Muscle layer of duodenum (tissue), 2 donors: Measurements from ENCODE around the gene TMUB1.

Experiments
- H3K27ac ChIP-seq: one replicate; pipeline ENCODE4 v1.7.0; 2013; ENCODE audit warnings: mild to moderate bottlenecking, low read length
- H3K27me3 ChIP-seq: one replicate; pipeline ENCODE4 v1.7.0; 2013; ENCODE audit warnings: low read depth, mild to moderate bottlenecking, control low read depth, low read length
- H3K36me3 ChIP-seq, 2 donors: one replicate each; pipeline ENCODE4 v1.7.0; 2013; ENCODE audit warnings: low read length in 2 of 2, control low read depth in 1 of 2, mild to moderate bottlenecking in 1 of 2; ENCODE audit not compliant: insufficient read depth in 2 of 2, control insufficient read depth in 1 of 2
- H3K4me1 ChIP-seq, 2 donors: one replicate each; pipeline ENCODE4 v1.7.0; 2013; ENCODE audit warnings: low read length in 2 of 2, mild to moderate bottlenecking in 2 of 2, control low read depth in 1 of 2, moderate library complexity in 1 of 2; ENCODE audit not compliant: insufficient read depth in 2 of 2, control insufficient read depth in 1 of 2
- H3K4me3 ChIP-seq, 2 donors: one replicate each; pipeline ENCODE4 v1.7.0; 2013; ENCODE audit warnings: low read length in 2 of 2, low read depth in 1 of 2, mild to moderate bottlenecking in 1 of 2
- H3K9me3 ChIP-seq, 2 donors: one replicate each; pipeline ENCODE4 v1.7.0; 2013; ENCODE audit warnings: low read length in 2 of 2, control low read depth in 1 of 2, mild to moderate bottlenecking in 1 of 2; ENCODE audit not compliant: control insufficient read depth in 1 of 2
- donor health status: healthy.

The TMUB1 gene

DNA sequence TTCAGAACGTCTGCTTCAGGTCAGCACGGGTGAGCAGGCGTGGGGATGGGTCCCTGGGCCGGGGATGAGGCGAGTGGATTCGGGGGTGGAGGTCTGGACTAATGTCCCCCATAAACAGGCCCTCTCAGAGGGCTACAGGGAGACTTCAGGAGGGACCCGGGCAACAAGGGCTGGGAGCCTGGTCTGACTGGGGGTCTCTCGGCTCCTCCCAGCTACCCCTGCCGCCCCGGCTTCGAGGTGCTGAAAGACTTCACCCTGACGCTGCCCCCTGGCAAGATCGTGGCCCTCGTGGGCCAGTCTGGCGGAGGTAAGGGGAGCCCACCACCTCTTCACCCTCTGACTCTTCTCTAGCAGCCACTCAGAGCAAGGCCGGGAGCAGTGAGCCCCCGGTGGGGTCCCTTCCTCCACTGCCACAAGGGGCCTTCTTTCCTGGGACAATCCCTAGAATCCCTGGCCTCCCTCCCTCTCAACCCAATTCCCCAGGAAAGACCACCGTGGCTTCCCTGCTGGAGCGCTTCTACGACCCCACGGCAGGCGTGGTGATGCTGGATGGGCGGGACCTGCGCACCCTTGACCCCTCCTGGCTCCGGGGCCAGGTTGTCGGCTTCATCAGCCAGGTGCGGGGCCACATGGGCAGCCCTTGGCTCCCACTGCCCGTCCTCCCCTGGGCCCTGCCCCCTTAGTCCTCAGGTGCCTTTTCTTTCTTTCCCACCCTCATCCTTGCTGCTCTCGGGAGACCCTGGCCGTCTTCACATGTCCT, 42.5 kb downstream of the TMUB1 start:
- Histone ChIP-seq H3K4me3 (no peak overlapping the region), H3K27ac (no peak overlapping the region), H3K36me3 (peaks cover 12 to 72% of the 10 kb centered on the region in 2 donors), H3K4me1 (peaks cover 8 to 14% of the 10 kb centered on the region in 2 donors), H3K9me3 (no peaks in the 10 kb centered on the region), H3K27me3 (no peaks in the 10 kb centered on the region)

DNA sequence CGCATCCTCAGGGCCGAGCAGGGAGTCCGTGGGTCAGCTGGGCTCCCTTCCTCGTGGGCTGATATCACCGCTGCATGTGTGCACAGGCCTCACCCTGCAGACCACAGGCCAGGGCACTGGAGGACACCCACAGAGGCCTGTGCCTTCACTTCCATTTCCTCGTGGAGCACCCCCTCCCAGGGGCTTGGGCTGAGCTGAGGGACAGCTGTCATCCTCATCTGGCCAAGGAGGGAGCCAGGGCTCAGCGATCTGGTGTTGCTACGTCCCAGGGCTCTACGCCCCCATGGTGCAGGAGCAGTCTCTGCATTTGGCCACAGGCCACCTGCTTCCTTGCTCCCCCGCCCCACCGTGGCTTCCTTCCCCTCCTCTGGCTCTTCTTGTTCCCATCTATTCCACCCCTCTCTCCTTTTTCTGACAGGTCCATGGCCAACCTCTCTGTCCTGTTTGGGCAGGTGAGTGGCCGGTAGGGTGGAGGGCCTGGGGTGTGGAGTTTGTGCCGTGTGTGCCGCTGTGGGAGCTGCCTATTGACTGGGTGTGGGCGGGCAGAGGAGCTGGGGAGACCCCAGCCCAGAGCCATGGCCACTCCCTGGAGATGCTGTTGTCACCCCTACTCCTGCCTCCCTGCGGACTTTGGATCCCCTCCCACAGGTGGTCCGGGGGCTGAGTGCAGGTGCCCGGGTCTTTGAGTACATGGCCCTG, 43.3 kb downstream of the TMUB1 start:
- H3K4me3 ChIP-seq: no peak overlapping the region
- H3K4me1 ChIP-seq: peaks cover 8 to 14% of the 10 kb centered on the region in 2 donors
- no peak overlapping the region for H3K27ac ChIP-seq
- no peaks in the 10 kb centered on the region for H3K9me3 ChIP-seq
- no peaks in the 10 kb centered on the region for H3K27me3 ChIP-seq
- H3K36me3 ChIP-seq: peaks cover 20 to 72% of the 10 kb centered on the region in 2 donors

DNA sequence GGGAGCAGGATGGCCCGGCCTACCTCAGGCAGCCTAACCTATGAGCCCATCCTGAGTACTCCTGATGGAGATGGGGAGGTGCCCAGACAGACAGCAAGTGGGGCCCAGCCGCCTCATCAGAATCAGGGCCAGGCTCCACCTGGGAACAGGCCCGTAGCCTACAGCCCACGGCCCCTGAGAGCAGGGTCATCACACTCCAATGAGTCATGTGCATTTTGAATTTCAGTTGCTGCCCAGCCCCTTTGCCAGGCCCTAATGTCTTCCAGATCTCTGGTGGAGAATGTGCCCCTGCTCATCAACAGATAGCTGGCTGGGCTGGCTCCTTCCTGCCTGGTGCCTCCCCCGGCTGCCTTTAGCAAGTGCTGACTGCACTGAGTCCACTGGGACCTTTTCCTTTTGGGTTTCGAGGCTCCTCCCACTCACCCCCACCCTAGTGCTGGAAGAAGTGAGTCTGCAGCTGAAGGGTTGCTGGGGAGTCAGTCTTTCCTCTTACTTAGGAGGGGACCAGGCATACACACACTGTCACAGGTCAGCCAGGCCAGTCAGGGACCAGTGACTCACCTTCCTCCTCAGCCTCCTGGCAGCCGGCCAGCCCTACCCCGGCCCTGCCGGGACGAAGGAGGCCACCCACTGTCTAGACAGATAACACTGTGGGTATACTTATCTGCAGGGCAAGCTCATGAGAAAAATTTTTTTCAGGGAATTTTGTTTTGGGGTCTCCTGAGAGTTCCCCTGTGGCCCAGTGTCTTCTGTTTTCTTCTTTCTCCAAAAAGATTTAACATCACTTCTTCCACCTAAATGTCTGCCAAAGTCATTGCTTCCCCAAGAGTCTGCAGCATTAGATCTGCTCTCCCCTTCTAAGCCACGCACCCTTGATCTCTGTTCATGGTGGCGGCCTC, 44.1 kb downstream of the TMUB1 start:
- Histone ChIP-seq H3K27ac (no peak overlapping the region), H3K27me3 (no peaks in the 10 kb centered on the region), H3K9me3 (no peaks in the 10 kb centered on the region), H3K4me3 (no peak overlapping the region), H3K36me3 (peaks cover 26 to 72% of the 10 kb centered on the region in 2 donors), H3K4me1 (peaks cover 8 to 14% of the 10 kb centered on the region in 2 donors)

DNA sequence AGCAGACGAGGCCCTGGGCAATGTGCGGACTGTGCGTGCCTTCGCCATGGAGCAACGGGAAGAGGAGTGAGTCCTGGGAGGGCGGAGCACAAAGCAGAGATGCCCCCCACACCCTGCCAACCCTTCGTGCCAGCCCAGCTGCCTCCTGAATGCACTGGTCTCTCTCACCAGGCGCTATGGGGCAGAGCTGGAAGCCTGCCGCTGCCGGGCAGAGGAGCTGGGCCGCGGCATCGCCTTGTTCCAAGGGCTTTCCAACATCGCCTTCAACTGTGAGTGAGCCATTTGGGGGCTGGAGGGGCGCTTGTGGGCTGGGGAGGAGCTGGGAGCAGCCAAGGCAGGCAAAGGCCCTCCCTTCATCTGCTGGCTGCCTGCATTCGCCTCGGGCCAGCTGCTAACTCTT, 47.4 kb downstream of the TMUB1 start:
- Histone ChIP-seq H3K36me3 (peaks cover 31 to 56% of the 10 kb centered on the region in 2 donors), H3K27me3 (no peaks in the 10 kb centered on the region), H3K4me1 (peaks cover 8 to 14% of the 10 kb centered on the region in 2 donors), H3K4me3 (no peak overlapping the region), H3K9me3 (no peaks in the 10 kb centered on the region), H3K27ac (no peak overlapping the region)

DNA sequence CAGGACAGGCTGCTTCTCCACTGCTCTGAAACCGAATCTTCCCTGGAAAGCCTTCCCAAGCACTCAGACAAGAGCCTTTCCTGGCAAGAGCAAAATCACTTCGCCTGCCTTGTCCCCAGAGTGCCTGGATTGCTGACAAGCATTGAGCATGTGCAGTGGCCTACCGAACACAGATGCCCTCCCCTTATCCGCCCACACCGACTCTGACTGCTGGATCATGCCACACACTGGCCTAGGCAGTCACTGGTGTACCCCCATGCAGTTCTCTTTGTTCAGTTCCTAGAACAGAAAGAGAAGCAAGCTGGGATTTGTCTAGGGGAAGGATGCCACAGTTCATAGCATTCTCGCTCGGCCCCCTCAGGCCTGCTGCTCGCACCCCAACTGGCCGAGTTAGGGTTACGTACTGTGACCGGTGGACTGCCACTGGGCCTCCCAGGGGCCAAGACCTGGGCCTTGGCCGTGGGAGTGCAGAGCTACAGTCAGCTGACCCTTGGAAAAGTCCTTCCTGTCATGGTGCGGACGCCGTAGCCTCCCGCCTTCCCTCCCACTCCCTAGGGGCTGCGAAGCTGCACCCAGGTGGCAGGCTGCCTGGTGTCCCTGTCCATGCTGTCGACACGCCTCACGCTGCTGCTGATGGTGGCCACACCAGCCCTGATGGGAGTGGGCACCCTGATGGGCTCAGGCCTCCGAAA, 48.1 kb downstream of the TMUB1 start:
- Histone ChIP-seq H3K36me3 (peaks cover 31 to 53% of the 10 kb centered on the region in 2 donors), H3K4me1 (peaks cover 8 to 14% of the 10 kb centered on the region in 2 donors), H3K27me3 (no peaks in the 10 kb centered on the region), H3K4me3 (no peak overlapping the region), H3K9me3 (no peaks in the 10 kb centered on the region), H3K27ac (no peak overlapping the region)

DNA sequence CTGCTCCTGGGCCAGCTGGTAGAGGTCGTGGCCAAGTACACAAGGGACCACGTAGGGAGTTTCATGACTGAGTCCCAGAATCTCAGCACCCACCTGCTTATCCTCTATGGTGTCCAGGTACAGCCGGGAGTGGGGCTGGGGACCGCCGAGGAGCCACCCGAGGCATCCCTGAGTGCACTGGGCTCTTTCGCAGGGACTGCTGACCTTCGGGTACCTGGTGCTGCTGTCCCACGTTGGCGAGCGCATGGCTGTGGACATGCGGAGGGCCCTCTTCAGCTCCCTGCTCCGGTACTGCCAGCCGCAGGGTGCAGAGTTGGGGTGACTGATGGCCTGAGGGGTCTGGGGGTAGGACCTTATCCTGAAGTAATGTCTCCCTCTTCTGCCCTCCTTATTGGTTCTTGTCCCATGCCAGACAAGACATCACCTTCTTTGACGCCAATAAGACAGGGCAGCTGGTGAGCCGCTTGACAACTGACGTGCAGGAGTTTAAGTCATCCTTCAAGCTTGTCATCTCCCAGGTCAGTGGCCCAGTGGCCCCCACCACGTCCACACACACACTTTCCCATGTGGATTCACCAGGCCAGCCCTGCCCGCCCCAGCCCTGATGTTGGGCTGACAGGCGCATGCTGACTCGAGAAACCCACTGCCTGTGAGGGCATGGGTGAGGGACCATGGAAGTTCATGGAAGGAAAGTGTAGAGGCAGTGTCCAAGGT, 48.8 kb downstream of the TMUB1 start:
- Histone ChIP-seq H3K27me3 (no peaks in the 10 kb centered on the region), H3K9me3 (no peaks in the 10 kb centered on the region), H3K36me3 (peaks cover 31 to 53% of the 10 kb centered on the region in 2 donors), H3K4me1 (peaks cover 7 to 11% of the 10 kb centered on the region in 2 donors), H3K4me3 (no peak overlapping the region), H3K27ac (no peak overlapping the region)

DNA sequence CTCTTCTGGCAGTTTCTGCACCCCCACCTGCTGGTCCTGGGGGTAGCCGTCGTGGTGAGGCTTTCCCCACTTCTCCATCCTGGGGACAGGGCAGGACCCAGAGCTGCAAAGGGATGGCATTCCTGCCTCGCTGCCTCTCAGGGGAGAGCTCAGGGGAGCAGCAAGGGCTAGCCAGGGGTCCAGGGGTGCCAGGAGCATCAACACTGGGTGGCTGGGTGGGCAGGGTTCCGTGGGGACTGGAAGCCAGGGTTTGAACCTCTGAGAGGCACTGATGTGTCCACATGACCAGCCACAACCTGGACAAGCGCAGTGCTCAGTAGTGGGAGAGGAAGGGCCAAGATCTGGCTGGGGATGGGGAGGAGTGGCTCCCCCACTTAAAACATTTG, 49.4 kb downstream of the TMUB1 start:
- Histone ChIP-seq H3K27ac (no peak overlapping the region), H3K27me3 (no peaks in the 10 kb centered on the region), H3K36me3 (peaks cover 31 to 53% of the 10 kb centered on the region in 2 donors), H3K4me1 (peaks cover under 1 to 10% of the 10 kb centered on the region in 2 donors), H3K9me3 (no peaks in the 10 kb centered on the region), H3K4me3 (no peak overlapping the region)

DNA sequence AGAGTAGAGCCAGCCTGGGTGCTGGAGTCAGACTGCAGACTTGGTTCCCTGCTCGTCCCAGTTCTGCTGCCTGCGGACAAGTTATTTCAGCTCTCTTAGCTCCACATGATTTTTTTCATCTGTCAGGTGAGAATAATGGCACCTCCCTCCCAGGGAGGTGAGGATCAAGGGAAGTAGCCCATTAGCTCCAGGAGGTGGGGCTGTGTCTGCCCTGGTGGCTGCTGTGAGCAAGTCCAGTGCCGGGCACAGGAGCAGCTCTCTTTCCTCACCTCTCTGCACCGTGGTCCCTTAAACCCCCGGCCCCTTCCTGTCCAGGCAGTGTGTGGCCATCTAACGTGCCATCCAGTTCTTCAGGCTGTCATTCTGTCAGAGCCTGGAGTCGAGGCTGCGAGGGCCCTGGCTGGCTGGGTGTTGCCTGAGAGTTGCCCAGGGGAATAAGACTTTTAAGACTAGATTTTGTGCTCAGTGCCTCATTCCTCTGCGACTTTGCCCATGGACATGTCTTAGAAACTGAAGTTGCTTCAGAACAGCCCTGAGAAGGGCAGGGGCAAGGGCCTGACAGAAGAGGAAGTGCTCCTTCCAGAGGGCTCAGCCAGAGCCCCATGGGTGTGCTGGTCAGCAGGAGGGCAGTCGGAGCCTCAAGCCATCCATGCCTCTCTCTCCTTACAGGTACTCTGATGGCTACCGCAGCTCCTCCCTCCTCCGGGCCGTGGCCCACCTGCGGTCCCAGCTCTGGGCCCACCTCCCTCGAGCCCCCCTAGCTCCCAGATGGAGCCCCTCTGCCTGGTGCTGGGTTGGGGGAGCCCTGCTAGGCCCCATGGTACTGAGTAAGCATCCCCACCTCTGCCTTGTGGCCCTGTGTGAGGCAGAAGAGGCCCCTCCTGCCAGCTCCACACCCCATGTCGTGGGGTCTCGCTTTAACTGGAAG, 50.1 kb downstream of the TMUB1 start:
- H3K4me1 ChIP-seq: peaks cover 0 to 7% of the 10 kb centered on the region in 2 donors
- no peak overlapping the region for H3K4me3 ChIP-seq
- H3K9me3 ChIP-seq: no peaks in the 10 kb centered on the region
- H3K27me3 ChIP-seq: no peaks in the 10 kb centered on the region
- no peak overlapping the region for H3K27ac ChIP-seq
- peaks cover 31 to 48% of the 10 kb centered on the region in 2 donors for H3K36me3 ChIP-seq
